NCI-H345 (cell line): Measurements from ENCODE around the gene PNMA8B.
"Not testable (repeated sequence)": the region's sequence is repeated elsewhere in the genome, so short reads cannot be mapped to it uniquely, and the experiment has no call there.

Experiments used
- DNase-seq: peaks from one replicate; lab custom pipeline; 2025; lab: John Stamatoyannopoulos, UW

PNMA8B gene

GRCh38 chr19:46513461-46514236 is 18.0 kb upstream of the PNMA8B start:
- DNase-seq: peak; percentile 45

GRCh38 chr19:46511237-46511636 is 15.6 kb upstream of the PNMA8B start:
- no peak for DNase-seq

DNA sequence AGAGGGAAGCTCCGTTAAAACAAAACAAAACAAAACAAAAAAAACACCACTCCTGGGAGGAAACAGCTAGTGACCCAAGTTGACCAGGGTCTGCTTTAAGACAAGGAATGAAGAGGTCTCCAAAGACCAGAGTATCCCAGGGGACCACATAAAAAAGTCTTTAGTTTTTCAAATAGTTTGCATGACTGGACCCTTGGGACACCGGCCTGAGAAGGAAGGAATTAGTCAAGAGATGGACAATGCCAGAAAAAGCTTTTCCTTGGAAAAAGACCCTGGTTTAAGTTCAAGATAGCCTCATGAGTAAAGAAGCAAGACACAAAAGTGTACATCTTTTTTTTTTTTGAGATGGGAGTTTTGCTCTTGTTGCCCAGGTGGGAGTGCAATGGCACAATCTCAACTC is 12.5 kb upstream of the PNMA8B start:
- no peak for DNase-seq

DNA sequence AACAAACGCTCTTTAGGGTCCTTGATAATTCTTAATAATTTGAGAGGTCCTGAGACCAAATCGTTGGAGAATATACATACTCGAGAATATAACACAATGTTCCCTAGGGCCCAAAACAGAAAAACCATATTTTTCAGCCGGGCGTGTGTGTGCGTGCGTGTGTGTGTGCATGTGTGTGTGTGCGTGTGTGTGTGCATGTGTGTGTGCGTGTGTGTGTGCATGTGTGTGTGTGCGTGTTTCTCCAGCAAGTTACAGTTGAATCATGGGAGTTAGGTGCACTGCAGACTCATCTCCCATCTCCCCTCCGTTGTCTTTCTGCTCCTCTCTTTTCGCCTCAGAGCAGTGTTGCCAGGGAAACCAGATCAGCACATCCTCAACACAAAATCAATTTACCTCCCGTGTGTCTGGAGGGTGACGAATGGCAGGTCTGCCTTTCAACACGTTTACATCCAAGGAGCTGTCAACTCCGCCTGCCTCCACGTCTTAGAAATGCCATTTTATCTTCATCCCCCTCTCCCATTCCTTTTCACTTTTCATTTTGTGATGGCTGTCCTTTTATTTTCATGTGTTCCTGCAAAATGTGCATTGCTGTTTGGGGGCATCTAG is 8.3 kb upstream of the PNMA8B start:
- no peak for DNase-seq

- DNase-seq: no peak
Measured at GRCh38 chr19:46502891-46503290, 7.2 kb upstream of the PNMA8B start.

GRCh38 chr19:46499692-46500091 is 4.0 kb upstream of the PNMA8B start:
- DNase-seq: no peak

- no peak for DNase-seq
Measured at GRCh38 chr19:46497773-46498172, 2.1 kb upstream of the PNMA8B start.

GRCh38 chr19:46496886-46497285 is 1.2 kb upstream of the PNMA8B start:
- not testable (repeated sequence) for DNase-seq

- no peak for DNase-seq
Measured at GRCh38 chr19:46496304-46496703, 637 bp upstream of the PNMA8B start.

DNA sequence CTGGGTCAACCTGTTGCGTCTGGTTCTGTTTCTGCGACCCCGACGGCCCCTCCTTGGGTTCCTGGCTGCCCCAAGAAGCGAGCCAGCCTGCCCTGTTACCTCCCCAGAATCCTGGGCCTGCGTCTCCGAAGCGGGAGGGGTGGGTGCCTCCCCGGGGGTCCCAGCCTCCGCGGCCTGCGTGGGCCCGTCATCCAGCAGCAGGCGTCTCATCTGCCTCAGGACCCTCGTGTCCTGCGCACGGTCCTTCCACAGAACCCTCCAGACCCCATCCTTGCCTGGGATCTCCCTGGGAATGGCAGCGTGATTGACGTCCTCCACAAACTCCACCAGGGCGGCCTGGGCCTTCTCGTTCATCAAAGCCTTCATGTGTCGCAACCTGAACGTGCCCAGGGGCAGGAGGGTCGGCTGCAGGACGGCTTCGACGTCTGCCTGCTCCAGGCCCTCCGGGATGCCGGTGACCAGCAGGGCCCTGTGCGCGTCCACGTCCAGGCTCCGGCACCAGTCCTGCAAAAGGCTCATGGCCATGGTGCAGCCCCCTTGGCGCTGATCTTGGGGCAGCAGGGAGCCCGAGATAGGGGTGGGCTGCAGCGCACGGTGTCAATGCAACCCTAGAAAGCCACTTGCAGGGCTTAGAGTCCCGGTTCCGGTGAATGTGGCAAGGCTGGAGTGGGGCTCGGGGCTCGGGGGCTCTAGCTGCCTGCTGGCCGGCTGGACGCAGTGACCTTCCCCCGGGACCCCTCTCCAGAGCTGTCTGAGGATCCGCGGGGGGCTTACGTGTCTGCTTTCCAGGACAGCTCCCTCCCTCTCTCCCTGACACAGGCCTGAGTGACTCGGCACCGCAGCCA is 504 bp downstream of the PNMA8B start:
- no peak for DNase-seq

- no peak for DNase-seq
Measured at GRCh38 chr19:46494146-46494940, 1.3 kb downstream of the PNMA8B start.

DNA sequence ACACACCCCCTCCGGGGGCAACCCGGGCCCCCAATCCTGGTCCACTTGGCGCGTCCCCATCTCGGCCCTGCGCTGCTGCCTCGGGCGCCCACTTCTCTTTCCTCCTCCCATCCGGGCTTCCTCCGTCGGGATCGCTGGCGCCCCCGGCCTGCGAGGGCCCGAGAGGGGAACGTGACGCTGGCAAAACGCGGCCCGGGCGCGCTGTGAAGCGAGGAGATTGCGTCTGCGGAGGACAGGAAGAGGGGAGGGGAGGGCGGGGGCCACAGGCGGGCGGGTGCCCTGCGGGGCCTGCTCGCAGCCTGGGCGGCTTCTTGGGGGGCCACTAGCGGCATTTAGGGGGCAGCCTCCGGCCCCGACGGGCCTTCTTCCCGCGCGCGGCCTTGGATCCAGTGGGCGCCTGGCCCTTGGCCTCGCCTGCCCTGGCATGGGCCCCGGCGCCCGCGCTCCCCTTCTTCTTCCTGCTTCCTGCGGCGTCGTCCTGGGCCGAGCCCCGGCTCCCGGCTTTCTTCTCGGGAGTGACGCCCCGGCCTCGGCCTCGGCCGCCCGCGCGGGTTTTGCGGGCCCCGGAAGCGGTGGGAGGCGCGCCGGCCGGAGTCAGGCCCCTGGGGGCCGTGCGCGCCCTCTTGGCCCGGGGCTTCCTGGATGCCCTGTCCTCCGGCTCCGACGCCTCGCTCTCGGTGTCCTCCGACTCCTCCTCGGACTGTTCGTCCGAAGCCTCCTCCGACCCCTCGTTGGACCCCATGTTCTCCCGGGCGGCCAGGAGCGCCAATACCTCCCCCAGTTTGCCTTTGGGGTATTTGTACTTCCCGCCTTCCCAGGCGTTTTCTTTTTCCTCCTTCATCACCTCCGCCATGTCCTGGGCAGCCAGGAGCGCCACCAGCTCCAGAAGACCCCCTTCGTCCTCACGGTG is 2.2 kb downstream of the PNMA8B start:
- DNase-seq: no peak

- DNase-seq: no peak
Measured at GRCh38 chr19:46492841-46493235, 2.8 kb downstream of the PNMA8B start.

GRCh38 chr19:46491975-46492682 is 3.5 kb downstream of the PNMA8B start:
- DNase-seq: no peak

- DNase-seq: no peak
Measured at GRCh38 chr19:46490774-46491173, 4.9 kb downstream of the PNMA8B start.

- DNase-seq: no peak
Measured at GRCh38 chr19:46489445-46490272, 6.0 kb downstream of the PNMA8B start.

DNA sequence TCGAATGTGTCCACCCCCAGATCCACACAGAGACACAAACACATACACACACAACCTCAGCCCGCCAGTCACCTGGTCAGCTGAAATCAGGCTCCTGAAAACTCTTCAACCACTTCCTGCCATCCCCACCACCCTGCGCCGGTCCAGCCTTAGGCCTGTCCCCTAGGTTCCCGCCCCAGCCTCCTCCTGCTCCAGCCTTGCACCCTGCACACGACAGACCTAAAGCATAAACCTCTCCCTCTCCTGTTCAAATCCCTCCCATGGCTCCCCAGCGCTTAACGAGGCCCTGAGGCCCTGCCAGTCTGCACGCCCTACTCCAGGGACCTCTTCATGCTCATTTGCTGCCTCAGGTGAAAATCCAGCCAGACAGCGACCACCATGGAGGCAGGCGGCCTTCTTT is 7.1 kb downstream of the PNMA8B start:
- no peak for DNase-seq

- peak; percentile 65 for DNase-seq
Measured at GRCh38 chr19:46487802-46488445, 7.7 kb downstream of the PNMA8B start.
